Colon (tissue), 2 donors: ENCODE measurements around the gene COL4A6.

Experiments
- FAIRE-seq: peaks from 2 replicates; lab custom pipeline; 2012; peaks lifted over from hg19 to GRCh38; lab: Jason Lieb, UNC
- donor health status: control.
- donor health status: control.

COL4A6 gene

DNA sequence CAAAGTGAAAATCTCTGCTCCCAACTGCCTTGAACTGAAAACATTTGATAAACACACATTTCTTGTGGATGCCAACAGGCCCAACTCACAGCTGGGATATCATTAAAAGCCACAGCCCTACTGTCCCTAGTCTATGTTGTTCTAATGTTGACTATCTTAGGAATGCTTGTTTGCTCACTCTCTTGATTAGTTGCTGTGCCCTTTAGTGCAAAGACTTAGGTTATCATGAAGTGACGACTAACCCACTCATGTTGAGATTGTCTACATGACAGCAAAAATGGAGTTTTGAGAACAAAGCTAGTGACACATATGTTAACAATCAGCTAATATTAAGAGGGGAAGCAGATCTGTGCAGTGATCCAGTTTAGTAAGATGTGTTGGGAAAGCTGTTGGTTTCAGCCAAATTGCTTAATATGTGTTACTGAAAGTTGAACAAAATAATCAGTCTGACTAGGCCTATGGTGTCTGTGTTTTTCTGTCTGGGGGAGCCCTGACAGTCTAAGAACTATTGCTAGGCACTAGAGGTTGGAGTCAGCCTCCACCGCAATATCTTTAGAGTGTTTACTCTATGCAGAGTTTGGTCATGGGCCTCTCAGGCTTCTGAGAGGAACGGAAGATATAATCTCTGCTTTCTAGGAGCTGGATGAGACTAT, 221.2 kb downstream of the COL4A6 start:
- no peak for FAIRE-seq

DNA sequence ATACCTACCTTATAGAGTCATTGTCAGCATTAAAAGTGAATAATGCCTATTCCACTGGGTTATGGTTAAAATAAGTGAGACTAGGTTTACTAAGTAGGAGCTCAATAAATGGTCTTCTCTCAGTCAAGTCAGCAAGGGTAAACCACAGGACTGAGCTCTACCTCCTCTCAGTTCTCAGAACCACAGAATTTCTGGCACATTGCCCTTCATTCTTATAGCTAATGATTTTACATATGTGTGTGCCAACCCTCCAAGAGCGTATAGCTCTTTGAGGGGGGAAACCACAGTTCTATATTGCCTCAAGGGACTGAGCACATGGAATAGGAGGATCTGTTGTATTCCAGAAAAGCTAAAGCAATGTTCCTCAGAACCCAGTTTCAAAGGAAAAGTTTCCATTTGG, 221.8 kb downstream of the COL4A6 start:
- FAIRE-seq: no peak

DNA sequence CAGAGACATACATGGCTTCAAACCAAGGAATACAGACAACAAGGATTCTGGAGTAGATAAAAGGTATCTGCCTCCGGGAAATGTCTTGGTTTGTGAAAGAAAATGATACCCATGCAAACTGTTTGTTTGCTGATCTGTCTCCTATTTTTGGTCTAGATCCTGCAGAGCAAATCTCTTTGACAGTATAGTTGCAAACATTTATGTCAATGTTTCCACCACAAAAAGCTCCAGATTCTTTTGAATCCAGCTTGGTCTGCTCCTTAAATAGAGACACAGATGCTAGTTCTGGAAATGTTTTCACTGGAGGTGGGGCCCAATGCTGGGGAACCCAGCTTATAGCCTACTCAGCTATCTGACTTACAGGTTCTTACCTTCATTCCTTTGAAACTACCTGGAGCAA, 226.9 kb downstream of the COL4A6 start:
- FAIRE-seq: no peak

DNA sequence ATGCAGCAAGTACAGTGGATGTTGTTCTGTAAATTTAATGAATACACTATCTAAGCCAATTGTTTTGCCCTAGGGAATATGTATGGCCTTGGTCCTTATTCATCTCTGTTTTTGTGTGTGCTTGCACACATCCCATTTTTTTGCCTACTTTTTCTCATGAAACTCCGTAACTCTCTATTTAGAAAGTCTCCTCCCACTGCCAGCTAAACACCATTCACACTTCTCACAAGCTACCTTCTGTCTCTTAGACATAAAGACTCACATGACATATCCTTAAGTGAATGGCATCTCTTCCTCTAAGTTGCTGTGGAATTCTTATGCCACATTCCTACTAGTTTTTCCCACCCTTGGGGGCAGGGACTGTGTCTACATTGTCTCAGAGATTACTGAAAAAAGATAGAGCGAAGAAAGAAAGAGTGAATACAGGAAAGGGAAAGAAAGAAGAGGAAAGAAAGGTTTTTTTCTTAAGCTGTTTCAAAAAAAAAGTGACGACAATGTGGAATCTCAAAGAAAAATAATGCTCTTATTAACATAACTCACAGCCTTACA, 229.1 kb downstream of the COL4A6 start:
- no peak for FAIRE-seq

DNA sequence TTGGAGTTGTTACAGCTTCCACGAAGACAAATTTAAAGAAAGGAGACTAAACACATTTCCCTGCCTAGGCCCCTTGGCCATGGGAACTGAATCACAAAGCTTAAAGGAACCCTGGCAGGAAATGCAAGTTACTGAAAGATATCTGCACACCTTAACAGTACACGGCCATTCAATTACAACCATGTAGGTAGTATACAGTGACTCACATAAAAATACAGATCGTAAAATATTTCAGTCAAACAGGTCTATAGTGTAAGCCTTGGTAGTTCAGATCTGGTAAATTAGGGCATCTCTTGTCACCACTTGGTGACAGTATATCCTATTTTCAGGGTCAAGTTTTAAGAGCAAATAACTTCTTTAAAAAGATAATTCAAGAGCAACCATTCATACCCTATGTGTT, 234.7 kb downstream of the COL4A6 start:
- no peak for FAIRE-seq

DNA sequence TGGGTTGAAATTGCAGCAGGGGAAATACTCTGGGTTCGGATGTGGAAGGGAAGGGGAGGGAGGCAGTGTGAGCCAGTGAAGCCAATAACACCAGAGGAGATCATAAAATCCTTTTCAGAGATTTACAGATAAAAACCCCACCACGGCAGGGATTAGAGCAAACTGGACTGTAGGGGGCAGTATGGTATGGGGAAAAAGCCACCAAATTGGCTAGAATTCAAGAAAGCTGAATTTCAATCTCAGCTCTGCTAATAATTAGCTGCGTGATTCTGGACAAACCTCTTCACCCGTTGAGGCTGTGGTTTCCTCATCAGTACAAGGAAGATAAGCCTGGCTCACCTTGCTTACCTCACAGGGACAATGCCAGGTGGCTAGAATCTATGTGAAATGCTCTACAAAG, 238.5 kb downstream of the COL4A6 start:
- no peak for FAIRE-seq

DNA sequence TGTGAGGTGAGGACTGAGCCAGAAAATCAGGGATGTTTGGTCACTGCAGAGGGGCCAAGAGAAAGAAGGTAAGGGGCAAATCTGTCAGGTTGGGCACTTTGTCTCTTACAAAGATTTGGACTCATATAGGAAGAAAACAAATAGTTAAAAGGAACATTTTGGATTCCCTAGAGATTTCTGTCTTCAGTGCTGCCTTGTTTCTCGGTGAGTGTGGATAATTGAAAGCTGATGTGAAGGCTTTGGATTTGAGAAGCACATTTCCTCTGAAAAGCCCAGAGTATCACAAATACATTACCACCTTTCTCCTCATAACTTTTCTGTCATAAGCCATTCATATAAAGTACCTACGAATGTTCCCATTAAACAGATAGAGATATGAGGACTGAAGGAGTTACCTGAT, 239.2 kb downstream of the COL4A6 start:
- FAIRE-seq: peak; percentile 65

DNA sequence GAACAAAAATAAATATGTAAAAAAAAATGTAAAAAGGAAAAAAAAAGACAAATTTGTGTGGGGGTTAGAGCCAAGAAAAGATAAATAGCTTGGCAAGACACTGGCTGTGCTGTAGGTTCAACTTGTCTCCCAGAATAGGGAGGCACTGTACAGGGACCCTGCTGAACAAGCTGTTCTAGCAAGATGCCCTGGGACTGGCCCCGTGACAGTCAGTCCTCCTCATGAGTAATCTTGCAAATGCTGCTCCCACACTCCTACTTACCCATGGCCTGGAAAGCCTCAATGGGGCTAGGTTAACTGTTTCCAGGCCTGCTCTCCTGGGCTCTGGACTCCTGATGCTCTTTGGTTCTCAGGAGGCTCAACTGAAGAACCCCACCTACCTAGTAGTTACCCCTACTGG, 239.8 kb downstream of the COL4A6 start:
- FAIRE-seq: no peak

DNA sequence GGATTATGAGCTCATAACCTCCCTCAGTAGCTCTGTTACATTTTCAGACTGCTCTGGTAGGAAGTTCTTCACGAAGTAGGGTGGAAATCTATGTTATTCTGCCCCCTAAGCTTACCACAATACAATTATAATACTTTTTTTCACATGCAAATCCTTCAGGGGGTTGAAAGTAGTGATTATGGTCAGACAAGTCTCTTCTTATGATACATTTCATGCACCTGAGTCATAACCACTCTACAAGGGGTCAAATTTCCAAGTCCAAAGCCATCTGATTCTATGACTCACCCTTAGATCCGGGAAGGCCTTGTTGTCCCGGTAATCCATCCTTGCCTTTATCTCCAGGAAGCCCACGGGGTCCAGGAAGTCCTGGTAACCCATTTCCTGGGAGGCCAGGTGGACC, 251.4 kb downstream of the COL4A6 start:
- no peak for FAIRE-seq

DNA sequence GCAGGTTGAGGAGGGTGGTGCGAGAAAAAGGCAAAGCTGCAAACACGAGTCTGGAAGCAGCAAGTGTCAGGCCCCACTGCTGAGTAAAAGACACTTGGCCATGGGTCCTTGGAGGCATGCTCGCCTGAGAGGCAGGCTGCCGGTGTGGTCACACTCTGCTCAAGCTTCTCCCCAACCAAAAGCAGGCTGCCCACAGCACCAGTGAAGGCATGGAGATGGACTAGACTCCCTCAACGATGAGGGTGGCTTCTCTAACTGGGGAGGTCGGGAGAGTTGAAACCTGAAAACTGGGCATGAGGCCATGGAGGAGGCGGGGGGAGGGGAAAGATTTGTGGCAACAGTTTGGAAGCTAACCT, 260.1 kb downstream of the COL4A6 start:
- FAIRE-seq: no peak

DNA sequence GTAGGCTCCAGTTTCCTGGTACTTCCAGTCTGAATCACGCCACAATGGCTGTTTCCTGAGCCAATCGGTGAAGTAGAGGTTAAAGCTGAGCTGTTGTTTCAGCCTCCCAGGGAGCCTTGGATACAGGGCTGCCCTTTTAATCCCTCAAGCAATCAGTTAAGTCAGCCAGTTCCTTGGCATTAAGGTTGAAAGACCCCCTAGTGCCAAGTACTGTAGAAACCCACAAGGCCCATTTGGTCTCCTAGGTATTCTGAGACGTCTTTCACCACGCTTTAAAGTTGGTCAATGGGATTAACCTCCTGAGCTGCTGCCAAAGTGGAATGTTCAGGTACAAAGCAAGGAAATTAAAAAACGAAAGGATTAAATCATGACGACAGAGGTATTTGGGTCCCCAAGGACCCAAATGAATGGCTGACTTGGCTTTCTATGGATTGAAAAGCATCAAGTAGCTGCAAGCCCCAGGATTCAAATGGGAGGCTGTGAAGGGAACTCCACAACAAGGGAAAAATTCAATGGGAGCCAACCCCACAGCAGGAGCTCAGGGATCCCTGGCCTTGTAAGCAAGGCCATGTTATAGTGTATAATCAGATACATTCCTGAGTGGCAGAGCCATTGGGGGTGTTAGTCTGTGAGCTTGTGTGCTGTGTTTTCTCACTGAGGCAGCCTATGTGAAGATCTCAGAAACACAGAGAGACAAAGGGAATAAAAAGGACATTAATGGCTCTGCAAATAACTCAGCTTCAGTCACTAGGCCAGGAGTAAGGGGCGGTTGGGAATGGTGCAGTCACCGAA, 260.7 kb downstream of the COL4A6 start:
- no peak for FAIRE-seq

DNA sequence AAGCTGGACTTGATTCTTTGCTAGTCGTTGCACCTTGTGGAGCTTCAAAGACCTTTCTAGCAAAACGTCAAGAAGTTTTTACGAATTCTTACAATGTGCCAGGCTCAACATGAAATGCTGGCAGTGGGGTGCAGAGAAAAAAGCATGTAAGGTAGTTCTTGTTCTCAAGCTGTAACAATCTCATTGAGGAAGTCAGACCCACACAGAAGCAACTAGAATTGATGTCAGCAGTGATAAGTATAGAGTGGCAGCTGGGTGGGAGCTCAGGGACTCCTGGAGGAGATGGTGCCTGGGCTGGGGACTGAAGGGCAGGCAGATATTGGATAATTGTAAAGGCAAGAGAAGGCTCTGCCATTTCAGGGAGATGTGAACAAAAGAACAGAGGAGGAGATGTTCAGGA, 264.3 kb downstream of the COL4A6 start:
- FAIRE-seq: no peak

DNA sequence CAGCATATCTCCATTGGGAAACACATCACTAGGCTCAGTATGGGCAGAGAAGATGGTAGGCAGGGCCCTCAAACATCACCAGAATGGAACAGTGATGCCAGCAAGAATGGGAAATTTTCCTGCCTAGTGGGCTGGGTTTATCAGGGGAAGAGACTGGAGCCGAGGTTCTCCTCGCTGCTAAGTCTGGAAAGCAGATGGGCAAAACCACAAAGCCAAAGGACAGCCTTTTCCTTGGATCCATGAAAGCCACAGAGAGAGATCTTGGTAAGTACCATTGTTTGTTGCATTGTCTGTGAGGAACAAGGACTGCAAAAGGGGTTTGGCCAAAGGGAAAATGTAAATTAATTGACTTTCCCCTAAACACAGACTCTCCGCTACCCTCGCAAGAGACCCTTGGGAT, 266.6 kb downstream of the COL4A6 start:
- no peak for FAIRE-seq

DNA sequence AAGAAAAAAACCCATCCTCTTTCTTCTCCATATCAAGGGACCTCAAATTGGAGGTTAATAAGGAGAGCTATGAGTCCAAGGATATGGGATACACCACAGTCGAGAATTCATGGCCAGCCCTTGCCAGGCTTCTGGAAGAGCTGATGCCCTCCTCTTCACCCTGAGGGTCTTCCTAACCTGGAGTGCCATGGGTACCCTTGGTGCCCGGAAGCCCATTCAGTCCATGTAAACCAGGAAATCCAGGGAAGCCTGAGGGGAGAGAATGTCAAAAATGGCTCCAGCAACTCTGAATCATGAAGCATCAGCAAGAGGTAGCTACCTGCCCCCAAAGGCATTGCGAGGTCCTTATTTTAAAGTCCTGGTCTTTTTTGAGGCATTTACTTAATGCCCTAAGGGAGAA, 268.5 kb downstream of the COL4A6 start:
- no peak for FAIRE-seq

DNA sequence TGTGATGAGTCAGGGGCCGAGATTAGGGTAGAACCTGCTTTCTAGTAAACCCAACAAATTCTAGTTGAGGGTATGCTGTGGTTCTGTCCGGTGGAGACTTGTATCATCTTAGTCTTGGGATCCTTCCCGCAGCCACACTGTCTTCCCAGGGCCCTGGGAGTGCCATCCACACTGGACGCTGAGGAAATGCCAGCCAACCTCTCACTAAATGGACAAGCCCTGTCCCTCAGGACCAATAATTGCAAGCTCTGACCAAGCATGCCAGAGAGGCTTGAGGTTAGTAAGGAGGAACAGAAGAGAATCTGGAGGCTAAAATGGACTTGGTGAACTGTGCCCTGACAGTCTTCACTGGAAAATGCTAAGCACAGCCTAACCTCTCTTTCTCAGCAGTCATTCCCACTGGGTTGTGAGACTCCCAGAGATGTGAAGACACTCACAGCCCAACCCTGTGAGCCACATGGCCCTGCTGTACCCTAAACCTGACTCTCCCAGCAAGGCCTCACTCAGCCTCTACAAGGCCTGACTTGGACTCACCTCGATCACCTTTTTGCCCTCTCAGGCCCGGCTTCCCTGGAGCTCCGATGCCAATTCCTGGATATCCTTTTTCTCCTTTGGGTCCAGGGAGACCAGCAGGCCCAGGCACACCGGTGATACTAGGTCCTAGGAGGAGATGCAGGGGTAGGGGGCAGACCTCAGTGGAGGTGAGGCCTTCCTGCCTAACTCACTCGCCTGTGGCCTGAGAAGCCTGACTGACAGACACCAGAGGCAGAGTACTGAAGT, 269.1 kb downstream of the COL4A6 start:
- no peak for FAIRE-seq

DNA sequence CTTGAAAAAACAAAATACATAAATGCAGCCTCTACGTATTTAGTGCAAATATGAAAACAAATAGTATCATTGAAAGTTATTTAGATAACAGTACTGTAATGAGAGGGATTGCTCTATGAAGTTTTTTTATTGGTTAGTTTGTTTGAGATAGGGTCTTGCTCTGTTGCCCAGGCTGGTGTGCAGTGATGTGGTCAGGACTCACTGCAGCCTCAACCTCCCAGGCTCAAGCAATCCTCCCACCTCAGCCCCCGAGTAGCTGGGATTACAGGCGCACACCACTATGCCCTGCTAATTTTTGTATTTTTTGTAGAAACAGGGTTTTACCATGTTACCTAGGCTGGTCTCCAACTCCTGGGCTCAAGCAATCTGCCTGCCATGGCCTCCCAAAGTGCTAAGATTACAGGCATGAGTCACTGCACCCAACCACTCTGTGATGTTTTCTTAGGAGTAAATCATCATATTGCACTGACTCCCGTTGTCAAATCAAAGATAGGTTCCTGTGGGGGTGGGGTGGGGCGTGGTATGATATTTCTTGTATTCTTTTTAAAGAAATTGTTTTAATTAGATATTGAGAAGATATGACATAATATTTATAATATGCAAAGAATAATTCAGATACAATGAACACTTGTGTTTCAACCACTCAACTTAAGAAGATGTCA, 270.9 kb downstream of the COL4A6 start:
- no peak for FAIRE-seq

DNA sequence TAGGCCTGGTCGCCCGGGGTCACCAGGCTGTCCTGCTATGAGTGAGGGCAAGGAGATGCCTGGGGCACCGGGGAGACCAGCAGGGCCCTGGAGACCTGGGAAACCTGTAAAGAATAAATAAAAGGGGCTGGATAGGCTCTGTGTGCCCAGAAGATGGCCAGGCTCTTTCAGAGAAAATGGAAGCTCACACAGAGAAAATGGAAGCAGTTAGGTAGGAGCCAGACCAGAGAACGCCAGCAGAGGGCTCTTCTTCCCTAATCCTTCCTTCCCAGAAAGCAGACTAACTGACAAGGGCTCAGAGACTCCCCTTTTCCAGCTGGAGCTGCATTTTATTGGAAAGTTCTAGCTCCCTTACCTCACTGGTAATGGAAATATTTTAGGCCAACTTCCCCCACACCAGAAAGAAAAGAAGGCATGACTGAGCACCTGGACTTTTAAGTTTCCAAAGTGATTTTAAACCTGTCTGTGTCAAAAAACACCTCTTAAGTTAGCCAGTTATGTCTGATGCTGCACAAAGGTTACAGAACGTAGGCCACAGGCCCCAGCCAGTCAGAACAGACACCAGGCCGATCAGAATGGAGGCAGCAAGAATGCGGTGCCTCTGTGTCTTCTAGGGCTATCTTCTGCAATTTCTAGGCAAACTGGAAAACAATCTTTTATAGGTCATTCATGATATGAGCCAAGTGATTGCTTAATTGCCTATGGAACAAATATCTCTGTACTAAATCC, 272.7 kb downstream of the COL4A6 start:
- FAIRE-seq: no peak

DNA sequence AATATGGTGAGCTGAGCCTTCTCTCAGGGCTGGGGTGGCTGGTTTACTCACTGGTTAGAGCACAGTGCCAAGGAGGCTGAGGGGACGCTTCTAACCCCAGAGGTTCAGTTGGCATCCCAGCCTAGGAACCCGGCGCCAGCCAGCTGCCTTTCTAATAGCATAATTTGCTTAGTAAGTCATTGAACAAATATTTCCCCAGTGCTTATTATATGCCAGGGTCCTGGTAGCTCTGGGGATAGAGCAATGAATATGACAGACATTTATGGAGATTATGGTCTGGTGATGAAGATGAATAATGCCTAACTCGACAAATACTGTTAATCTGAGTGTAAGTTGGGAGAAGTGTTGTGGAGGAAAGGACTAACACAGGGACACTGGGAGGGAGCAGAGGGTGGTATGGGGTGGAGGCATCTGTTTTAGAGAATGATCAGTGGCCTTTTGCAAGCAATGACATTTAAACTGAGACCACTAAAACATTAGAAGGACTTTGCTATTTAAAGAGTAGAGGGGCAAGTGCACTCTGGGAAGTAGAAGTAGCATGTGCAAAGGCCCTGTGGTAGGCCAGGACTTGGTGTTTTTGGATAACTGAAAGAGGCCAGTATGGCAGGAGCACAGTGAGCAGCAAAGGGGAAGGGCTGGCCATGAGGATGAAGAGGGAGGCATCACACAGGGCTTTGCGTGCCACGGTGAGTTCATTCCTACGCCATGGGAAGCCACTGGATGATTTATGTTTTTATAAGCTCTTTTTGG, 274.7 kb downstream of the COL4A6 start:
- no peak for FAIRE-seq

DNA sequence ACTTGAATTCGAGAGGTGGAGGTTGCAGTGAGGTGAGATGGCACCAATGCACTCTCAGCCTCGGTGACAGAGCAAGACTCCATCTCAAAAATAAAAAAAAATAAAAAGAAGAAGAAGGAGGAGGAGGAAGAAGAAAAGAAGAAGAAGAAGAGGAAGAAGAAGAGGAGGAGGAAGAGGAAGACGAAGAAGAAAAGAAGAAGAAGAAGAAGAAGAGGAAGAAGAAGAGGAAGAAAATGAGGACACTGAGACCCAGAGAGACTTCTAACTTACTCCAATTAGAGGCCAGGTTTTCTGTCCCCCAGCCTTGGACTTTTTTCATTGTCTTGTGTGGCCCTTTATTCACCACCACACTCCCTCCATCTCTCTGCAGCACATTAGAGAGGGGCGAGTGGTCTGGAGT, 276.0 kb downstream of the COL4A6 start:
- no peak for FAIRE-seq

DNA sequence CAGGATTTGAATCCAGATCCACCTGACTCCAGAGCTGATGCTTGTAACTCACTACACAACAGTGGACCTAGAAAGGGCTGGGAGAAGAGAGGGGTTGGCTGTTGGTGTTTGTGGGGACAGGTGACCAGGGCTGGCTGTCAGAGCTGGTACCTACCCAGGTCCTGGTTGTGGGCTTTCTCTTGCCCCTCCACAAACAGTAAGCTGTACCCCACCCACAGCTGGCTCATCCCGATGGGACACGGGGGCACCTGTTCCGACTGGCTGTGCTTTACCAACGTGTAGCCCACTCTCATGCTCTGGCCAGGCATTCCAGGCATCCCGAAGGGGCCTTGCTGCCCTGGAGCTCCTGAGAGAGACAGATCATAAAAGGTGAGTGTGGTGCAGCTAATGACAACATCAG, 277.9 kb downstream of the COL4A6 start:
- FAIRE-seq: no peak

DNA sequence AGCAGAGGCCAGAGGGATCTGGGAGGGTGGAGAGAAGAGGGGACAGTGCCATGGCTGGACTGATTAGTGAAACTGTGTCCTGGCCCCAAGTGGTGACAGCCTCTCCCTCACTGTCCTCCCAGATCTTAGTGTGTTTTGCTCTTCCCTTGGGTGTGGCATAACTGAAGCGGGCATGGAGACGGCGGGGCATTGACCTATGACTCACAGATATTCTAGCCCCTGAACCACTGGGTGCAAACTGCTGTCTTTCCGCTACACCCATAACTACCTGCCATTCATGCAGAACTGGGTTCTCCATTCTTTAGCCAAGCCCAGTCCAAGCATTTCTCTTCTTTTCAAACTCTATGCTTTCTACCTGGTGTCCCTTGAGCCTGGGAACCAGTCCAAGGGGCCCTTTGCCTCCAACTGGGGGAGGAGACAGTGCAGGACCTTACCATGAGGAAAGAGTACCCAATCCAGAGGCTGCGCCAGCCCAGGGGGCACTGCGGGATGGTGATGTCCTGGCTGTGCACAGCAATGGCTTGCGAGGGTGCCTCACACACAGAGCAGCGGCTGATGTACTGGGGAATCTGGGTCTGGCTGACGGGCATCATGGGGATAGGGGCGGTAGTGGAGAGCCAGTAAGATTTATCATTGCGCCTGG, 279.1 kb downstream of the COL4A6 start:
- no peak for FAIRE-seq
